Glutamatergic neuron (in vitro differentiated cells): ENCODE data around the gene VKORC1. TPM values are rescaled to one million over a fixed set of nuclear protein-coding genes. Genes with fewer than 3 reads are reported as not detected.
A peak's percentile ranks its signal among the peaks of the same experiment; 100 is the strongest.
"Not testable (repeated sequence)": the region's sequence is repeated elsewhere in the genome, so short reads cannot be mapped to it uniquely, and the experiment has no call there.

Experiments used
- DNase-seq: peaks from one replicate; pipeline ENCODE4 v3.0.0; 2022
- H3K27ac Mint-ChIP-seq: one replicate; pipeline ENCODE4 v1.8.0; 2020; ENCODE audit warnings: mild to moderate bottlenecking, mixed read lengths, inconsistent platforms; ENCODE audit not compliant: unreplicated experiment
- H3K27me3 Mint-ChIP-seq: one replicate; pipeline ENCODE4 v1.8.0; 2020; ENCODE audit warnings: mild to moderate bottlenecking, moderate library complexity, mixed read lengths, inconsistent platforms; ENCODE audit not compliant: unreplicated experiment
- H3K36me3 Mint-ChIP-seq: one replicate; pipeline ENCODE4 v1.8.0; 2020; ENCODE audit warnings: mild to moderate bottlenecking, mixed read lengths, inconsistent platforms; ENCODE audit not compliant: unreplicated experiment
- H3K4me1 Mint-ChIP-seq: one replicate; pipeline ENCODE4 v1.8.0; 2020; ENCODE audit warnings: mild to moderate bottlenecking, low read depth, mixed read lengths, inconsistent platforms; ENCODE audit not compliant: unreplicated experiment
- H3K4me3 Mint-ChIP-seq: one replicate; pipeline ENCODE4 v1.8.0; 2020; ENCODE audit warnings: mild to moderate bottlenecking, mixed read lengths, inconsistent platforms; ENCODE audit not compliant: unreplicated experiment
- H3K9me3 Mint-ChIP-seq: one replicate; pipeline ENCODE4 v1.8.0; 2020; ENCODE audit warnings: mild to moderate bottlenecking, moderate library complexity, mixed read lengths, inconsistent platforms; ENCODE audit not compliant: unreplicated experiment
- CTCF ChIP-seq: fragments of 200-600 bp; sonication (generic); IDR thresholded peaks from one replicate; pipeline ENCODE4 v1.5.0; 2021; ENCODE audit not compliant: partially characterized antibody, unreplicated experiment
- total RNA-seq: library from RNA; stranded (reverse); fragmentation: NEBNext Ultra II Directional; extraction: Animal tissue kit (Norgen Biotek cat#: 25700); gene quantifications from one replicate; pipeline ENCODE4 v1.2.1, GENCODE V29; 2021; ENCODE audit not compliant: unreplicated experiment

VKORC1 gene
- total RNA-seq, 1 donor from 2014 or later: 152 TPM

- peaks cover 17% of the 10 kb centered on the region for H3K9me3 Mint-ChIP-seq
- H3K27ac Mint-ChIP-seq: no peak overlapping the region
- H3K36me3 Mint-ChIP-seq: no peaks in the 10 kb centered on the region
- peak; percentile 78 for DNase-seq
- peaks cover 8% of the 10 kb centered on the region for H3K27me3 Mint-ChIP-seq
- peak; percentile 72 for TF ChIP-seq CTCF
- no peak overlapping the region for H3K4me3 Mint-ChIP-seq
- peaks cover 11% of the 10 kb centered on the region for H3K4me1 Mint-ChIP-seq
Observed at GRCh38 chr16:31105677-31106213, 11.1 kb upstream of the VKORC1 start.

GRCh38 chr16:31100876-31101641, 6.5 kb upstream of the VKORC1 start:
- not testable (repeated sequence) for DNase-seq, H3K4me1 Mint-ChIP-seq, H3K4me3 Mint-ChIP-seq, H3K9me3 Mint-ChIP-seq, H3K36me3 Mint-ChIP-seq, H3K27me3 Mint-ChIP-seq, H3K27ac Mint-ChIP-seq

- H3K27ac Mint-ChIP-seq: no peak overlapping the region
- no peak for DNase-seq
- H3K27me3 Mint-ChIP-seq: peaks cover 3% of the 10 kb centered on the region
- H3K36me3 Mint-ChIP-seq: no peaks in the 10 kb centered on the region
- no peak for TF ChIP-seq CTCF
- H3K4me1 Mint-ChIP-seq: no peaks in the 10 kb centered on the region
- peaks cover 9% of the 10 kb centered on the region for H3K9me3 Mint-ChIP-seq
- no peak overlapping the region for H3K4me3 Mint-ChIP-seq
Observed at GRCh38 chr16:31099860-31100638, 5.5 kb upstream of the VKORC1 start.

- DNase-seq: no peak
- Mint-ChIP-seq H3K27me3 (peaks cover 13% of the 10 kb centered on the region), H3K4me3 (peak overlapping the region; percentile 99), H3K4me1 (peaks cover 4% of the 10 kb centered on the region), H3K36me3 (no peaks in the 10 kb centered on the region), H3K9me3 (peaks cover 9% of the 10 kb centered on the region), H3K27ac (peak overlapping the region; percentile 94)
- no peak for TF ChIP-seq CTCF
Observed at GRCh38 chr16:31094088-31094423, 541 bp downstream of the VKORC1 start.

- peaks cover 9% of the 10 kb centered on the region for H3K9me3 Mint-ChIP-seq
Observed at GRCh38 chr16:31093132-31093703, 1.4 kb downstream of the VKORC1 start.

More at GRCh38 chr16:31093132-31093703, 1.4 kb downstream of the VKORC1 start:
- no peaks in the 10 kb centered on the region for H3K36me3 Mint-ChIP-seq
- H3K27me3 Mint-ChIP-seq: peaks cover 13% of the 10 kb centered on the region
- peak overlapping the region; percentile 99 for H3K4me3 Mint-ChIP-seq
- H3K27ac Mint-ChIP-seq: peak overlapping the region; percentile 89
- TF ChIP-seq CTCF: no peak
- peaks cover 4% of the 10 kb centered on the region for H3K4me1 Mint-ChIP-seq
- DNase-seq: peak; percentile 68
